CD4-positive, alpha-beta T cell treated with Interleukin-4 for 4 hours (primary cell): ENCODE measurements around the gene TNIP3.
"Not testable (repeated sequence)": the region's sequence is repeated elsewhere in the genome, so short reads cannot be mapped to it uniquely, and the experiment has no call there.

Experiments used
- DNase-seq: peaks from one replicate; pipeline ENCODE4 v3.0.0-alpha.2; 2020

Gene TNIP3

DNA sequence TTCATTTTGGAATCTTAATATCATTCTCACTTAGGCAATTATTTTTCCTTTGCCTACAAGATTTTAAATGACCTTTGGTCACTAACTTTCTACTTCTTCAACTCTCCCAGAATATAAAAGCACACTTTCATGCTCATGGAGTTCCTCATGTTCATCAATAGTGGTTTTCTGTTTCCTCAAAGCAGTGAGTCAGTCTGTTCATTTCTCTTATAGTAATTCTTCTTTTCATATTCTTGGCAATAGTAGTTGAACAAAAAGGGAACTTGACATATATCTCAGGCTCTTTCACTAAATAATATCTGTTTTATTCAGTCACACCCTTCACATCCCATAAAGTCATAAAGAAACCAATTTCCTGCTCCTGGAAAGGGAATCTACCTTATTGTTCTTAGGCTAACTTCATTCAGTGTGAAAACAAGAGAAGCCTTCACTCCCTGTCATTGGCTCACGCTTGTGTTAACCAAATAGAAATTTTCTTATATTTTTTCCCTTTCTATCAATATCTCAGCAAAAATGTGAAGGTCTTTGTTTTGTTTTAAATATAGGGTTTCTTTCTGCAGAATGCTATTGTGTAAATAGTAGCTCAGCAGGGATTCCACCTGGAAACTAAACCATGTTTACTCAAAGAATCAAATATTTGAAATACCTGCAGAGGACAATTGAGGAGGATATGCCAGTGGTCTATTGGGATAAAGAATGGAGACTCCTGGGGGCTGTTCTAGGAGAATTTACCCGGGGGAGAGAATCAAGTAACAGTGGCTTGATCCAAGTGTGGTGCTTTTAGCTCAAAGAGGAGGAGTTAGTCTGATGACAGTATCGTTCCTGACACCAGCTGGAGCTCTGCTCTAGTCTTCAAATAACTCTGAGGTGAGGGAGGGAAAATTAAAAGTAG lies 13.4 kb upstream of the TNIP3 start:
- no peak for DNase-seq

DNA sequence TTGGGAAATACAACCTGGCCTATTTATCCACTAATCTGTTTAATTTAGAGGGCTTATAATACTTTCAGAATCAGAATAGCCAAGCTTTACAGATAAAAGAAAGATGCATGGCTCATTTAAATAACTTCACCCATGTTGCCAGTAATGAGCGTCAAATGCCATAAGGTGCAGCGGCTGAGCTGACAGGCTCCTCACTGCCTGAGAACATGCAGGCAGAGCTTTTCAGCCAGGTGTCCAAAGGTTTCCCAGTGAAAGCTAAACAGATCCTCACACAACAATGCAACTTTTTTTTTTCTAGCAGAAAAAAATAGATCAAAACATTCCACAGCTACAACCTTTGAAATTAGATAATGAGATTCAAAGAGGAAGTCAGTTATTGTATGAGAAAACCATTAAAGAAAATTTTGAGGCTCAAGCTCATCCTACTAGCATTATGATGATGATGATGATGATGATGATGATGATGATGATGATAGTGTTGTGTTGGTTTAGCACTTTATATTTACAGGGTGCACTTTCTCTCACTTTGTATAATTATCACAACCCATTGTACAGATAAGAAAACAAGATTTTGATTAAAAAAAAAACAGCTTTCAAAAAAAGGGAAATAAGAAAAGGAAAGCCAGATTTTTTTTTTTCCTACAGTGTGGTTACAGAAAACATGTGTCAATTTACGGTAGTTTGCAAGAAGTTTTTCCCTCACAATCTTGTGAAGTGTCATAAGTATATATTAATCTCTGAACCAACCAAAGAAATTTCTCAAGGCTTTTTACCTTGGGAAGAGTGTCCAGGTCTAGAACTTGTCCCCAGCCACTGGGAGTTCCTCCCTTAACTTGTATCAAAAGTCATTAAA lies 12.2 kb upstream of the TNIP3 start:
- no peak for DNase-seq

DNA sequence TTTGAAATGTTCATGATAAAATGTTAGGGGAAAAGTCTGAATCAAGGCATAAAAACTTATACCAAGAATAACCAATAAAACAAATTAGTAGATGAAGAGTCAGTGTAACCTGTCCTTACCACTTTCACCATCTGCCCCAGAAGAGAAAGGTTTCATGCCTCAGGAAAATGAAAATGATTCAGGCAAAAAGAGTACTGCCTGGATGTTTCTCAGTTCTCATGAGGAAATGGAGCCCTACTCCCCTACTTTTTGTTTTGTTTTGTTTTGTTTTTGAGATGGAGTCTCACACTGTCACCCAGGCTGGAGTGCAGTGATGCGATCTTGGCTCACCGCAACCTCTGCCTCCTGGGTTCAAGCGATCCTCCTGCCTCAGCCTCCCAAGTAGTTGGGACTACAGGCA lies 7.4 kb upstream of the TNIP3 start:
- DNase-seq = not testable (repeated sequence)

GRCh38 chr4:121168446-121169281 lies 4.5 kb upstream of the TNIP3 start:
- DNase-seq = no peak

- no peak for DNase-seq
Observed at GRCh38 chr4:121166976-121167375, 2.9 kb upstream of the TNIP3 start.

GRCh38 chr4:121165206-121165605 lies 1.1 kb upstream of the TNIP3 start:
- no peak for DNase-seq

GRCh38 chr4:121156822-121157769 lies 7.0 kb downstream of the TNIP3 start:
- peak; percentile 10 for DNase-seq

DNA sequence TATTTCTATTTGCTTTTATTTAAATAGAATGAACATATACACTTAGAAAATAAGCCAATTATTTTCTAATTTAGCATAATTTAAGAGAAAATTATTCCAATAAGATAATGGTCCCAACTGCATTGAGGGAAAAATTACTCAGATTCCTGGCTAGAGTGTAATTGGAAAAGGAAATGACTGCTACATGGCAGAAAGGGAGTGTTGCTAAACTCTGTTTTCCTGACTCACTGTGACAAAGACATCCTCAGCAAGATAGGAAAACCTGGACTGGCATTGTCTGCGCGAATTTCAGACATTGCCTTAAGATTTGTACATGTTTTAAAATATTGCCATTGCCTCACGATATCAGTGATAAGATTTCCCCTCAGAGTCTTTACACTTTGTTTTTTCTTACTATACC lies 8.2 kb downstream of the TNIP3 start:
- DNase-seq = no peak

DNA sequence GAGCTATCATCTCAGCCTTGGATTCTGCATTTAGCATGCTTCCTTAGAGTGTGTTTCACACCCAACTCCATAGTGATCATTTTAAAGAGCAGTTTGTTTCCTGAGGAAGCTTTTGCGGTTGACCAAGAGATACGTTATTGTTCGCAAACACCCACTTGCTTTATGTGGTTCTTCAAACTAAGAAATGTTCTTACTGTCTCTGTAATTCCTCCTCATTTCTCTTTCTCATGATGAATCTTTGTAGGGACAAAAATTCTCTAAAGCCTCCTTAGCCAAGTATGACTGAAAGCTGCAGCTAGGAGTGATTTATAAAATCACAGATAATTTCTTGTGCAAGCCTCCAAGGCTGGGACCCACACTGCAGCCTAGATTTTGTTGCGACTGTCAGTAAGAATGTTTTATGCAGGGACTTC lies 10.0 kb downstream of the TNIP3 start:
- peak; percentile 72 for DNase-seq

DNA sequence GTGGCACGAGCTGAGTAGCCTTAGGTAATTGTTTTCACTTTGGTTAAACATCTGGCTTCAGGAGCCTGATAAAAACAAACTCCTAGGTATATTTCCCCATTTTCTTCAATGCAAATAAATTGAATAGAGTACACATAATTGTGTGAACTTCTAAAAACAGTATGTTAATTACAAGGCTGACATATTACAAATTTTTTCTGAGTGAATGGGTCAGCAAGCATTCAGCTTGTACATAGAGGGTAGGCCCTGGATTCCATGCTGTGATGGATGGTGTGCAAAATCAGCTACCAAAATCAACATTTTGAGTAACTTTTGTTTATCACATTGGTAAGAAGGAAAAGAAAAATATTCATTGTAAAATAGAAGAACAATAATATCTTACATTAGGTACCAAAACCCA lies 12.2 kb downstream of the TNIP3 start:
- no peak for DNase-seq

DNA sequence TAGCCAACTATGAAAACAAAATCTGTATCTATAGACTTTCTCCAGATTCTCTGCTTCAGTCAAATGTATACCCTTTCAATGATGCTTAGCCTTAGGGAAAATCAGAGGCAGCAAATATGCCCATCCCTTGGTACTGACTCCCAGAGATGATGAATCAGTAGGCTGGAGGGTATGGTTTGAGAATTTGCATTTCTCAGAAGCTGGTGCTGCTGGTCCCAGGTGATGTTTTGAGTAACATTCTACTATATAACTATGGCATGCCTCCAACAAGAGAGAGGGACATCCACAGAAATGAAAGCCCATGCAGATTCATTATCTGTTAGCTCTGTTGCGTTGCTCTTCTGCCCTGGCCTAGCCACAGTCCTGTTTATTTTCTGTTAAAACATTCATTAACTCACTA lies 13.6 kb downstream of the TNIP3 start:
- DNase-seq = no peak

DNA sequence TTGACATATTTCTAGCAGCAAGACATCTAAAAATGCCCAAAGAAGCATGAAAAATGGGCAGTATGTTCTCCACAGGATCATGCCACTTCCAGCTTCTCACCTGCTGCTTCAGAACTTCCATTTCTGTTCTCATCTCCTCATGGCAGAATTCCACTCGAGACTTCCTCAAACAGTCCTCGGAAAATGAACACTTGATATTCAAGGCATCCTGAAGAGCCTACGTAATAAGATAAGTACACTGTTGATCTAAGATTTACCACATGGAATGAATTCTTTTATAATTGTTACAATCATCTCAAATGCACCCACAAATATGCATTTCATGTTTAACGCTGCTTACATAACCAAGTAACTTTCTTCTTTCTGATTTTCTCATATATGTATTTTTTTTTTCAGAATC lies 14.1 kb downstream of the TNIP3 start:
- DNase-seq = no peak

DNA sequence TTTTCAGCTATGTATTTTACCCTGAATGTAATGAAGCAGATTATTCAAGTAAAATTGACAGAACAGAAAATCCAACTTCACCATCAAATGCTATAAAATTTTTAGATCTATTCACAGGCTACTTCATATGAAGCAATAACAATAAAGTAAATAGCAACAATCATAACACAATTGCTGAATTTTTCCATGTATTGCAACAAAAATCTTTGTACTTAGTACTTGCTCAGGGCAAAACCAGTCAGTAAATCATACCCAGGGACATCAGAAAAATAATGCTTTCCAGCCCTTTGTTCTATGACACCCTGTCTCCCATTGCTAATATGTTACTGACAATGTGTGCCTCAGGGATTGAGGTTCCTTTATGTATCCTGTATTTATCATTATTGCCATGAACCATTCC lies 15.5 kb downstream of the TNIP3 start:
- DNase-seq = no peak

- DNase-seq = no peak
Observed at GRCh38 chr4:121148000-121148399, 16.1 kb downstream of the TNIP3 start.

- DNase-seq = no peak
Observed at GRCh38 chr4:121146530-121146929, 17.6 kb downstream of the TNIP3 start.

DNA sequence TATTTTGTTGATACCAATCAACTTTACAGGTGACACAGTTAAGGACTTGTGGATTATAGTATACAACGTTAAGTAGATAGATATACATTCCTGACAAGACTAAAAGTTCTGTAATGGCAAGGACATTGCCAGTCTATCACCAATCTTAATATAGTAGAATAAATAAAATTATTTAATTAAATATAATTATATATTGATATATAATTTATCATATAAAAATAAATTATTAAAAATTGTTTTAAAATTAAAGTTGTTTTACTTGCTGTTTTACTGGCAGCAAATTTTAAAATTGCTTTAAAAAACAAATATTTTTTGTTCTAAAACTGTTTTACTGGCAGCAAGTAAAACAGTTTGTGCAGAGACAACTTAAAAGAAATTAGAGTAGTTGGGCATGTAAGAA lies 18.7 kb downstream of the TNIP3 start:
- DNase-seq = no peak

- no peak for DNase-seq
Observed at GRCh38 chr4:121144021-121144420, 20.1 kb downstream of the TNIP3 start.

- no peak for DNase-seq
Observed at GRCh38 chr4:121143131-121143530, 21.0 kb downstream of the TNIP3 start.

DNA sequence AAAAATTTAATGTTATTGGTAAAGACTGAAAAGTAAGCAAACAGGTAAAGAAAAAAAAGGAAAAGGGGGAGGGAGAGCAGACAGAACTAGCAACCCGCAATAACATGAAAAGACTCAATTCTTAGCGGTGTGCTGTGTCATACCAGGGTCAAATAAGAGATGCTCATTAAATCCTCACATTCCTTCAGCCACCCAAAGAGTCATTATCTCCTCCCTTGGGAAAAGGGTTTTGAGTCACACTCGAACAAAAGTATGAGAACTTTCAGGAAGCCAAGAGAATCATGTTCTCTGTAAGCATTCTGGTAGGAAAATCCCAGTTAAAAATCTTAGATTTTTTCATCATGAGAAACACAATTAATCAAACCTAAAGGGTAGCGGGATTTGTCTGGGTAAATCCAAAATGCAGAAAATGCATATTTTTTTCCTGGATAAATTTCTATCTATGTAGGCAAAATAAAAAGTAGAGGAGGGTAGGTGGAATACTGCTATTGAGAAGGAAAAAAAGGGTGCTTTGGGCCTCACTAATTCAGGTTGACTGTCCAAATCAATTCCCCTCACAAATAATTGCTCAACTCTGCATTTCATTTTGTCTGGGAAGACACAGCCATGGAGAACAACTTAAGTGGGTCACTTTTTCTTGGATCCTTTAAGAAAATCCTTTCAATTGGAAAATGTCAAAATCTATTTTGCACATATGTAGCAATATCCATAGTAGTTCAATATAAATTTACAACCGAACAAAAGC lies 23.2 kb downstream of the TNIP3 start:
- no peak for DNase-seq

GRCh38 chr4:121139533-121140222 lies 24.4 kb downstream of the TNIP3 start:
- peak; percentile 39 for DNase-seq
